OCI-LY1 (cell line): ENCODE results near the gene FARS2.

Experiments
- H2AFZ ChIP-seq: fragments of 200-600 bp; sonication (generic), shearing (Covaris generic); 2 replicates; pipeline ENCODE4 v1.6.0; 2014; ENCODE audit warnings: antibody characterized with exemption, mild to moderate bottlenecking, low read length
- H3F3A ChIP-seq: fragments of 200-600 bp; sonication (generic), shearing (Covaris generic); 2 replicates; pipeline ENCODE4 v1.6.0; 2014; ENCODE audit warnings: mild to moderate bottlenecking, antibody characterized with exemption, low read length, moderate library complexity; ENCODE audit not compliant: insufficient read depth
- H3K27ac ChIP-seq: fragments of 200-600 bp; sonication (generic); 2 replicates; pipeline ENCODE4 v1.5.1; 2014; ENCODE audit warnings: low read length, mixed run types, mild to moderate bottlenecking, low read depth; ENCODE audit not compliant: poor library complexity, severe bottlenecking
- H3K27me3 ChIP-seq: fragments of 200-600 bp; sonication (generic); 2 replicates; pipeline ENCODE4 v1.6.0; 2014; ENCODE audit warnings: antibody characterized with exemption, mild to moderate bottlenecking, low read length, moderate library complexity; ENCODE audit not compliant: insufficient read depth
- H3K36me3 ChIP-seq: fragments of 200-600 bp; sonication (generic); 2 replicates; pipeline ENCODE4 v1.6.1; 2014; ENCODE audit warnings: mild to moderate bottlenecking, antibody characterized with exemption, low read length, moderate library complexity, mixed read lengths; ENCODE audit not compliant: insufficient read depth
- H3K4me1 ChIP-seq: fragments of 200-600 bp; sonication (generic); 2 replicates; pipeline ENCODE4 v1.5.1; 2014; ENCODE audit warnings: mild to moderate bottlenecking, low read length, moderate library complexity; ENCODE audit not compliant: insufficient read depth, severe bottlenecking
- H3K4me2 ChIP-seq: fragments of 200-600 bp; sonication (generic), shearing (Covaris generic); 2 replicates; pipeline ENCODE4 v1.6.1; 2014; ENCODE audit warnings: low read length
- H3K4me3 ChIP-seq: fragments of 200-600 bp; sonication (generic); 2 replicates; pipeline ENCODE4 v1.5.1; 2014; ENCODE audit warnings: low read length, low read depth, mild to moderate bottlenecking, mixed read lengths; ENCODE audit not compliant: poor library complexity, severe bottlenecking
- H3K79me2 ChIP-seq: fragments of 200-600 bp; shearing (Covaris generic); 2 replicates; pipeline ENCODE4 v1.6.1; 2016; ENCODE audit warnings: mixed run types, low read length, mixed read lengths; ENCODE audit not compliant: insufficient read depth
- H3K9ac ChIP-seq: fragments of 200-600 bp; sonication (generic), shearing (Covaris generic); 2 replicates; pipeline ENCODE4 v1.6.1; 2014; ENCODE audit warnings: mild to moderate bottlenecking, low read length, mixed read lengths
- H3K9me2 ChIP-seq: fragments of 200-600 bp; sonication (generic), shearing (Covaris generic); 2 replicates; pipeline ENCODE4 v1.6.1; 2014; ENCODE audit warnings: low read depth, mild to moderate bottlenecking, low read length, mixed read lengths
- H3K9me3 ChIP-seq: fragments of 200-600 bp; shearing (Covaris generic); 2 replicates; pipeline ENCODE4 v1.6.1; 2014; ENCODE audit warnings: low read length, mixed read lengths
- H4K20me1 ChIP-seq: fragments of 200-600 bp; sonication (generic), shearing (Covaris generic); 2 replicates; pipeline ENCODE4 v1.6.0; 2016; ENCODE audit warnings: mild to moderate bottlenecking, low read length; ENCODE audit not compliant: insufficient read depth
- CTCF ChIP-seq: fragments of 200-600 bp; sonication (generic), shearing (Covaris generic); IDR thresholded peaks from 2 replicates; pipeline ENCODE4 v1.5.1; 2017; ENCODE audit warnings: mild to moderate bottlenecking, antibody characterized with exemption, low read length, moderate library complexity, mixed read lengths
- EZH2 ChIP-seq: fragments of 200-600 bp; sonication (generic), shearing (Covaris generic); IDR thresholded peaks from 2 replicates; pipeline ENCODE4 v1.8.0; 2017; ENCODE audit warnings: borderline replicate concordance, mixed run types, mild to moderate bottlenecking, antibody characterized with exemption, low read length, moderate library complexity, mixed read lengths

Gene FARS2

GRCh38 chr6:5569491-5569890, 308.2 kb downstream of the FARS2 start:
- Histone ChIP-seq H3K36me3 (no peaks in the 10 kb centered on the region), H3K9me2 (no peaks in the 10 kb centered on the region), H3K79me2 (no peaks in the 10 kb centered on the region), H3K9me3 (0 out of 2 replicates have a peak, but pooled peaks cover 3% of the 10 kb centered on the region), H3K4me1 (peaks cover 31% of the 10 kb centered on the region), H3F3A (no peaks in the 10 kb centered on the region), H3K4me2 (no peak overlapping the region), H3K4me3 (no peak overlapping the region), H3K27ac (peak overlapping the region; percentile 12), H2AFZ (no peak overlapping the region), H4K20me1 (no peaks in the 10 kb centered on the region), H3K9ac (no peak overlapping the region), H3K27me3 (no peaks in the 10 kb centered on the region)
- TF ChIP-seq EZH2 (no peak), CTCF (no peak)

- Histone ChIP-seq H4K20me1 (no peaks in the 10 kb centered on the region), H3K36me3 (no peaks in the 10 kb centered on the region), H3K9ac (no peak overlapping the region), H3K9me2 (no peaks in the 10 kb centered on the region), H3K27ac (no peak overlapping the region), H3K4me1 (peaks cover 31% of the 10 kb centered on the region), H3F3A (no peaks in the 10 kb centered on the region), H3K27me3 (no peaks in the 10 kb centered on the region), H3K79me2 (no peaks in the 10 kb centered on the region), H2AFZ (no peak overlapping the region), H3K4me2 (no peak overlapping the region), H3K4me3 (no peak overlapping the region), H3K9me3 (0 out of 2 replicates have a peak, but pooled peaks cover 4% of the 10 kb centered on the region)
- TF ChIP-seq CTCF (no peak), EZH2 (no peak)
These were observed 309.3 kb downstream of the FARS2 start for GRCh38 chr6:5570641-5571040.

- peaks cover 30% of the 10 kb centered on the region for H3K4me1 ChIP-seq
- no peaks in the 10 kb centered on the region for H3K36me3 ChIP-seq
- H3K9ac ChIP-seq: peak overlapping the region; percentile 58
- no peaks in the 10 kb centered on the region for H3K79me2 ChIP-seq
- H3K27me3 ChIP-seq: no peaks in the 10 kb centered on the region
- H3K27ac ChIP-seq: peak overlapping the region; percentile 96
- no peaks in the 10 kb centered on the region for H4K20me1 ChIP-seq
- TF ChIP-seq CTCF (peak; percentile 66; the same call in 1 of the 2 replicates), EZH2 (no peak)
- peaks cover 6% of the 10 kb centered on the region for H3K9me3 ChIP-seq
- peak overlapping the region; percentile 45 for H3K4me3 ChIP-seq
- no peaks in the 10 kb centered on the region for H3K9me2 ChIP-seq
- peak overlapping the region; percentile 61 for H3K4me2 ChIP-seq
- H2AFZ ChIP-seq: no peak overlapping the region
- no peaks in the 10 kb centered on the region for H3F3A ChIP-seq
These were observed 319.6 kb downstream of the FARS2 start for GRCh38 chr6:5580736-5581581.
